Measurements from ENCODE around the gene GLRX5.

- TF ChIP-seq CTCF (conservative IDR thresholded peaks at IDR 0.05; ENCODE audit: low read depth in 2 of 2) (no peak), STAT1 (IDR thresholded peaks at IDR 0.05; ENCODE audit: unreplicated experiment) (no peak), REST (IDR thresholded peaks at IDR 0.05; ENCODE audit: unreplicated experiment) (no peak), EZH2 (IDR thresholded peaks at IDR 0.05; ENCODE audit: low read depth, unreplicated experiment) (no peak), ETS1 (IDR thresholded peaks at IDR 0.05) (no peak)
Measured at GRCh38 chr14:95531969-95532368, 2.9 kb upstream of the GLRX5 start.
